HepG2 (cell line): ENCODE results near the gene ATXN2. TPM values are rescaled to one million over a fixed set of nuclear protein-coding genes. Genes with fewer than 3 reads are reported as not detected.
A peak's percentile ranks its signal among the peaks of the same experiment; 100 is the strongest.
"Not testable (repeated sequence)": the region's sequence is repeated elsewhere in the genome, so short reads cannot be mapped to it uniquely, and the experiment has no call there.

Experiments used
- ATAC-seq: fragments of 200-7000 bp; cut with Tn5 transposase; 3 replicates; pipeline ENCODE4 v1.9.1; 2020; ENCODE audit warnings: mild to moderate bottlenecking, moderate library complexity
- BruUV-seq: library from RNA; stranded (reverse); fragments of 400-500 nt; replicated peaks from 2 replicates; lab custom pipeline; 2021; lab: Mats Ljungman, UMichigan
- CTCF ChIA-PET: fragments of 300-600 bp; formaldehyde crosslinking; extraction: SDS; loops from one replicate; lab custom pipeline; 2021; ENCODE audit warnings: low total read pairs, inconsistent platforms, low intra/inter-chr PET ratio; lab: Yijun Ruan, JAX
- POLR2A ChIA-PET: fragments of 350-600 bp; sonication (Branson Sonifier 250); formaldehyde crosslinking; loops from one replicate; lab custom pipeline; 2020; ENCODE audit warnings: antibody characterized with exemption, inconsistent platforms; lab: Yijun Ruan, JAX
- DNase-seq: peaks from one replicate; pipeline ENCODE4 v3.0.0-alpha.2; 2015; ENCODE audit warnings: low spot score
- FAIRE-seq: peaks from 3 replicates; lab custom pipeline; 2011; peaks lifted over from hg19 to GRCh38; lab: Jason Lieb, UNC
- H2AFZ ChIP-seq: one replicate; pipeline ENCODE4 v1.6.1; 2011; ENCODE audit warnings: low read length, inconsistent platforms
- H3K27ac ChIP-seq: fragments of 300-600 bp; 3 replicates; pipeline ENCODE4 v1.8.0; 2011; ENCODE audit warnings: mixed run types, mild to moderate bottlenecking, mixed read lengths, low read length, inconsistent platforms; ENCODE audit not compliant: insufficient read depth; ENCODE audit errors: extremely low read length
- H3K27me3 ChIP-seq, 2 experiments: fragments of 200-600 bp in 1 of 2; 2 replicates in 1 of 2; 3 replicates in 1 of 2; pipeline versions ENCODE4 v1.6.0 to v1.8.0; 2011; ENCODE audit warnings: low read length in 2 of 2, mild to moderate bottlenecking in 2 of 2, moderate library complexity in 2 of 2, inconsistent platforms in 1 of 2; ENCODE audit not compliant: insufficient read depth in 2 of 2, control insufficient read depth in 1 of 2
- H3K36me3 ChIP-seq, 2 experiments: fragments of 200-600 bp in 1 of 2; replicated peaks in 1 of 2; 2 replicates in 1 of 2; 3 replicates in 1 of 2; pipeline versions ENCODE4 v1.5.1 to v1.8.0; 2011; ENCODE audit warnings: low read length in 2 of 2, inconsistent platforms in 1 of 2; ENCODE audit not compliant: insufficient read depth in 2 of 2, control insufficient read depth in 1 of 2
- H3K4me1 ChIP-seq: 2 replicates; pipeline ENCODE4 v1.5.1; 2012; ENCODE audit warnings: low read length, inconsistent platforms; ENCODE audit not compliant: insufficient read depth
- H3K4me2 ChIP-seq: 2 replicates; pipeline ENCODE4 v1.6.0; 2011; ENCODE audit warnings: low read depth, low read length, inconsistent platforms
- H3K4me3 ChIP-seq, 3 experiments: fragments of 200-600 bp in 1 of 3; sonication (generic), shearing (Covaris generic) in 1 of 3; replicated peaks in 1 of 3; 2 replicates each; pipeline ENCODE4 v1.5.1; 2011 to 2016; ENCODE audit warnings: low read length in 3 of 3, inconsistent platforms in 2 of 3, low read depth in 2 of 3, mild to moderate bottlenecking in 2 of 3, control low read depth in 1 of 3, mixed read lengths in 1 of 3; ENCODE audit not compliant: insufficient read depth in 1 of 3
- H3K79me2 ChIP-seq: one replicate; pipeline ENCODE4 v1.6.1; 2011; ENCODE audit warnings: low read length, inconsistent platforms; ENCODE audit not compliant: insufficient read depth
- H3K9ac ChIP-seq: 2 replicates; pipeline ENCODE4 v1.6.0; 2011; ENCODE audit warnings: mild to moderate bottlenecking, low read depth, low read length, inconsistent platforms; ENCODE audit not compliant: insufficient read depth
- H3K9me3 ChIP-seq: 2 replicates; pipeline ENCODE4 v1.5.1; 2012; ENCODE audit warnings: mild to moderate bottlenecking, low read length
- H4K20me1 ChIP-seq: 2 replicates; pipeline ENCODE4 v1.6.0; 2011; ENCODE audit warnings: inconsistent platforms, mild to moderate bottlenecking, low read length, moderate library complexity; ENCODE audit not compliant: insufficient read depth
- GATAD1 ChIP-seq: IDR thresholded peaks from 2 replicates; pipeline ENCODE4 v1.6.1; 2016; ENCODE audit warnings: missing genetic modification reagents, missing compliant biosample characterization
- ISL2 ChIP-seq: sonication (generic); formaldehyde crosslinking; IDR thresholded peaks from 2 replicates; pipeline ENCODE4 v1.5.0; 2020; ENCODE audit warnings: missing genetic modification reagents
- MXI1 ChIP-seq: IDR thresholded peaks from 3 replicates; pipeline ENCODE4 v1.6.1; 2012; ENCODE audit warnings: low read depth, low read length, inconsistent platforms, borderline replicate concordance
- ZBTB38 ChIP-seq: sonication (generic); formaldehyde crosslinking; IDR thresholded peaks from 2 replicates; pipeline ENCODE4 v1.5.1; 2020; ENCODE audit warnings: mild to moderate bottlenecking, missing genetic modification reagents
- ZGPAT ChIP-seq: IDR thresholded peaks from 2 replicates; pipeline ENCODE4 v1.6.1; 2016; ENCODE audit warnings: mild to moderate bottlenecking
- ZNF556 ChIP-seq: sonication (generic); formaldehyde crosslinking; IDR thresholded peaks from 2 replicates; pipeline ENCODE4 v1.4.0; 2020; ENCODE audit warnings: mild to moderate bottlenecking, missing genetic modification reagents, borderline replicate concordance
- ZNF629 ChIP-seq: sonication (generic); formaldehyde crosslinking; conservative IDR thresholded peaks from 2 replicates; pipeline ENCODE4 v1.5.0; 2020; ENCODE audit warnings: missing genetic modification reagents
- ZNF687 ChIP-seq: sonication (generic); formaldehyde crosslinking; IDR thresholded peaks from 2 replicates; pipeline ENCODE4 v1.5.1; 2020; ENCODE audit warnings: mild to moderate bottlenecking, missing genetic modification reagents, moderate library complexity
- WGBS: methylation state at CpG from one replicate; pipeline ENCODE4 v1.1.6; 2017; ENCODE audit warnings: low lambda C conversion rate; 5-methylcytosine and 5-hydroxymethylcytosine counted together
- in situ Hi-C: cut with HindIII; loops from 2 replicates; pipeline ENCODE4 v1.10.0; 2017; ENCODE audit warnings: low pct_unique_long_range_greater_than_20kb; ENCODE audit not compliant: extremely low pct_ligation_motif_present
- intact Hi-C: fragments of 100-400 bp; cut with micrococcal nuclease; formaldehyde crosslinking; loops from one replicate; pipeline ENCODE4 v1.10.0; 2022; ENCODE audit not compliant: unreplicated experiment
- polyA plus RNA-seq, 8 experiments: library from polyadenylated mRNA; depleted of rRNA in 3 of 8; stranded (reverse) in 7 of 8; unstranded in 1 of 8; fragments of >200 nt; fragmentation: Illumina TruSeq in 4 of 8; extraction: Trizol in 4 of 8; gene quantifications; 2 replicates each; pipeline versions ENCODE4 v1.2.1 to v1.2.3, GENCODE V29; 2011 to 2016; ENCODE audit warnings: low read depth in 4 of 8, missing spikeins in 1 of 8, mixed read lengths in 1 of 8; ENCODE audit not compliant: insufficient read depth in 1 of 8
- total RNA-seq, 5 experiments: library from RNA; depleted of rRNA; stranded (reverse); fragments of >200 nt; fragmentation: Illumina TruSeq; extraction: Trizol; gene quantifications; 2 replicates each; pipeline ENCODE4 v1.2.3, GENCODE V29; 2016; ENCODE audit warnings: low read depth in 1 of 5
- TF ChIP-seq, protein P1 (sequence below): sonication (generic); formaldehyde crosslinking; conservative IDR thresholded peaks from 2 replicates; pipeline ENCODE4 v1.4.0; 2020; ENCODE audit warnings: missing genetic modification reagents

The ATXN2 gene
- total and polyA plus RNA-seq, 2 of the 13 experiments (the other 11 are each of a cell fraction or from before 2014, with no cell fraction given), result 18.1 to 27.1 TPM

GRCh38 chr12:111600986-111601385 is 1.9 kb upstream of the ATXN2 start:
- Histone ChIP-seq H3K9ac (0 out of 2 replicates have a peak overlapping the region, but pooled peaks have one; percentile 34), H4K20me1 (peaks cover 20% of the 10 kb centered on the region), H3K79me2 (peaks cover 24% of the 10 kb centered on the region), H3K4me1 (peaks cover 18% of the 10 kb centered on the region)
- FAIRE-seq, H2AFZ ChIP-seq, in situ Hi-C loops, H3K36me3 ChIP-seq, H3K9me3 ChIP-seq, CTCF ChIA-PET, DNase-seq: not testable (repeated sequence)
- WGBS, result 91% methylated on average over 12 of the region's 12 CpGs
- TF ChIP-seq ZNF687, result peak; percentile 28
- TF ChIP-seq ZBTB38 (CRISPR knock-in tag), result peak; percentile 26; the same call in 1 of the 2 replicates
- TF ChIP-seq, all 625 proteins: peak for 2; not testable (repeated sequence) for 623
- POLR2A ChIA-PET, BruUV-seq, ATAC-seq, H3K27me3 ChIP-seq: not testable (repeated sequence)
- Histone ChIP-seq H3K4me2 (peak overlapping the region; percentile 53), H3K4me3 (peak overlapping the region in 1 of 3 experiments; percentile 28; a peak in 1 of 6 replicates), H3K27ac (peak overlapping the region; percentile 97)
- intact Hi-C loops, result loop anchor here (1.0 to 2.0 kb wide), 2 partner anchors 19 to 72 kb away; no protein-coding TSS in a partner anchor

GRCh38 chr12:111600205-111600642 is 1.1 kb upstream of the ATXN2 start:
- Histone ChIP-seq H3K4me2 (peak overlapping the region; percentile 78), H4K20me1 (peaks cover 26% of the 10 kb centered on the region), H2AFZ (no peak overlapping the region), H3K79me2 (peaks cover 32% of the 10 kb centered on the region), H3K9me3 (no peaks in the 10 kb centered on the region), H3K4me3 (peak overlapping the region; percentile 71 to 98 (median 86)), H3K4me1 (peaks cover 26% of the 10 kb centered on the region), H3K27me3 (no peaks in the 10 kb centered on the region; a peak in 1 of 5 replicates), H3K27ac (peak overlapping the region; percentile 97), H3K36me3 (no peaks in the 10 kb centered on the region), H3K9ac (peak overlapping the region; percentile 94)
- in situ Hi-C loops (no loop called here), intact Hi-C loops (loop anchor here (2.0 kb wide), 1 partner anchor 73 kb away; no protein-coding TSS in a partner anchor)
- ATAC-seq, result peak; percentile 66
- FAIRE-seq, result peak; percentile 90
- ChIA-PET POLR2A (no interaction called here), CTCF (no interaction called here)
- DNase-seq, result peak; percentile 84
- BruUV-seq, result no TSS peak
- WGBS, result under 1% methylated on average over 5 of the region's 5 CpGs
- no peak for TF ChIP-seq ZNF629
- no peak for TF ChIP-seq ZNF556 (CRISPR knock-in tag)
- no peak for TF ChIP-seq ZGPAT
- TF ChIP-seq, protein P1, sequence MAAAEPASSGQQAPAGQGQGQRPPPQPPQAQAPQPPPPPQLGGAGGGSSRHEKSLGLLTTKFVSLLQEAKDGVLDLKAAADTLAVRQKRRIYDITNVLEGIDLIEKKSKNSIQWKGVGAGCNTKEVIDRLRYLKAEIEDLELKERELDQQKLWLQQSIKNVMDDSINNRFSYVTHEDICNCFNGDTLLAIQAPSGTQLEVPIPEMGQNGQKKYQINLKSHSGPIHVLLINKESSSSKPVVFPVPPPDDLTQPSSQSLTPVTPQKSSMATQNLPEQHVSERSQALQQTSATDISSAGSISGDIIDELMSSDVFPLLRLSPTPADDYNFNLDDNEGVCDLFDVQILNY (CRISPR knock-in tag), result no peak
- no peak; the same call in 1 of the 2 replicates for TF ChIP-seq ISL2
- TF ChIP-seq GATAD1, result 0 out of 2 replicates have a peak, but pooled peaks have one; percentile 5
- TF ChIP-seq MXI1, result 0 out of 3 replicates have a peak, but pooled peaks have one; percentile 24
